Astrocyte of the hippocampus (primary cell): Measurements from ENCODE around the gene ADCK1.
"Not testable (repeated sequence)": the region's sequence is repeated elsewhere in the genome, so short reads cannot be mapped to it uniquely, and the experiment has no call there.

Source experiments
- DNase-seq: peaks from one replicate; pipeline ENCODE4 v3.0.0; 2011; ENCODE audit warnings: low read depth, low spot score

ADCK1 gene

GRCh38 chr14:77902811-77903210 is 102.9 kb downstream of the ADCK1 start:
- DNase-seq = no peak

- DNase-seq = no peak
Observed at GRCh38 chr14:77903221-77903620, 103.3 kb downstream of the ADCK1 start.

- no peak for DNase-seq
Observed at GRCh38 chr14:77903937-77904617, 104.2 kb downstream of the ADCK1 start.

- DNase-seq = no peak
Observed at GRCh38 chr14:77906446-77906845, 106.5 kb downstream of the ADCK1 start.

- DNase-seq = no peak
Observed at GRCh38 chr14:77908847-77909246, 108.9 kb downstream of the ADCK1 start.

- DNase-seq = no peak
Observed at GRCh38 chr14:77909911-77910310, 110.0 kb downstream of the ADCK1 start.

- DNase-seq = no peak
Observed at GRCh38 chr14:77910506-77910905, 110.6 kb downstream of the ADCK1 start.

- DNase-seq = no peak
Observed at GRCh38 chr14:77911356-77911755, 111.4 kb downstream of the ADCK1 start.

GRCh38 chr14:77912754-77913556 is 113.0 kb downstream of the ADCK1 start:
- DNase-seq = no peak

- no peak for DNase-seq
Observed at GRCh38 chr14:77914073-77914721, 114.3 kb downstream of the ADCK1 start.

GRCh38 chr14:77915390-77915789 is 115.5 kb downstream of the ADCK1 start:
- not testable (repeated sequence) for DNase-seq

- no peak for DNase-seq
Observed at GRCh38 chr14:77917491-77918201, 117.7 kb downstream of the ADCK1 start.

GRCh38 chr14:77918448-77918847 is 118.5 kb downstream of the ADCK1 start:
- no peak for DNase-seq

GRCh38 chr14:77920312-77920711 is 120.4 kb downstream of the ADCK1 start:
- no peak for DNase-seq

- no peak for DNase-seq
Observed at GRCh38 chr14:77921818-77922217, 121.9 kb downstream of the ADCK1 start.

- DNase-seq = no peak
Observed at GRCh38 chr14:77923131-77923936, 123.4 kb downstream of the ADCK1 start.

GRCh38 chr14:77924141-77924948 is 124.4 kb downstream of the ADCK1 start:
- no peak for DNase-seq

- no peak for DNase-seq
Observed at GRCh38 chr14:77926942-77927341, 127.0 kb downstream of the ADCK1 start.

- DNase-seq = no peak
Observed at GRCh38 chr14:77931441-77931840, 131.5 kb downstream of the ADCK1 start.

GRCh38 chr14:77936138-77936639 is 136.3 kb downstream of the ADCK1 start:
- no peak for DNase-seq
